Neural cell (in vitro differentiated cells): ENCODE data around the gene YLPM1. TPM values are rescaled to one million over a fixed set of nuclear protein-coding genes. Genes with fewer than 3 reads are reported as not detected.

ENCODE experiments used
- H2AFZ ChIP-seq: fragments of 200-600, 300-800 bp; sonication (generic), shearing (Covaris generic); 2 replicates; pipeline ENCODE4 v1.6.0; 2014; ENCODE audit warnings: low read depth, mild to moderate bottlenecking, antibody characterized with exemption, low read length, moderate library complexity
- H3F3A ChIP-seq: fragments of 200-600 bp; shearing (Covaris generic); 2 replicates; pipeline ENCODE4 v1.6.1; 2016; ENCODE audit warnings: mild to moderate bottlenecking, moderate library complexity, mixed read lengths, antibody characterized with exemption, low read length; ENCODE audit not compliant: insufficient read depth, poor library complexity, severe bottlenecking
- H3K27ac ChIP-seq: fragments of 200-600, 300-800 bp; sonication (generic), shearing (Covaris generic); 2 replicates; pipeline ENCODE4 v1.5.1; 2014; ENCODE audit warnings: mild to moderate bottlenecking, low read length, moderate library complexity
- H3K27me3 ChIP-seq: fragments of 300-800, 200-600 bp; sonication (generic), shearing (Covaris generic); 2 replicates; pipeline ENCODE4 v1.6.0; 2014; ENCODE audit warnings: mild to moderate bottlenecking, low read depth, low read length, moderate library complexity; ENCODE audit not compliant: insufficient read depth
- H3K36me3 ChIP-seq: fragments of 300-800, 200-600 bp; sonication (generic), shearing (Covaris generic); 2 replicates; pipeline ENCODE4 v1.5.1; 2014; ENCODE audit warnings: mild to moderate bottlenecking, antibody characterized with exemption, low read length, moderate library complexity; ENCODE audit not compliant: insufficient read depth
- H3K4me2 ChIP-seq: fragments of 300-800, 200-600 bp; sonication (generic), shearing (Covaris generic); 2 replicates; pipeline ENCODE4 v1.6.0; 2014; ENCODE audit warnings: mild to moderate bottlenecking, low read length
- H3K4me3 ChIP-seq: fragments of 300-800, 200-600 bp; sonication (generic), shearing (Covaris generic); 2 replicates; pipeline ENCODE4 v1.5.1; 2014; ENCODE audit warnings: mild to moderate bottlenecking, low read length, moderate library complexity
- H3K79me2 ChIP-seq: fragments of 200-600 bp; shearing (Covaris generic); replicated peaks from 2 replicates; pipeline ENCODE4 v1.6.0; 2014; ENCODE audit warnings: mild to moderate bottlenecking, low read length, moderate library complexity; ENCODE audit not compliant: insufficient read depth
- H3K9ac ChIP-seq: fragments of 300-800, 200-600 bp; sonication (generic), shearing (Covaris generic); 2 replicates; pipeline ENCODE4 v1.6.1; 2016; ENCODE audit warnings: mild to moderate bottlenecking, low read length, mixed read lengths
- H3K9me2 ChIP-seq: fragments of 200-600 bp; shearing (Covaris generic); 2 replicates; pipeline ENCODE4 v1.6.1; 2016; ENCODE audit warnings: mild to moderate bottlenecking, low read length, mixed read lengths; ENCODE audit not compliant: insufficient read depth
- H3K9me3 ChIP-seq: fragments of 200-600, 300-800 bp; sonication (generic), shearing (Covaris generic); 2 replicates; pipeline ENCODE4 v1.6.1; 2016; ENCODE audit warnings: mild to moderate bottlenecking, mixed run types, low read length, moderate library complexity, mixed read lengths
- H4K20me1 ChIP-seq: fragments of 200-600 bp; shearing (Covaris generic); 2 replicates; pipeline ENCODE4 v1.6.1; 2016; ENCODE audit warnings: mild to moderate bottlenecking, mixed run types; ENCODE audit not compliant: insufficient read depth
- CTCF ChIP-seq: fragments of 450-650 bp; IDR thresholded peaks from 2 replicates; pipeline ENCODE4 v1.5.1; 2014; ENCODE audit warnings: antibody characterized with exemption, mild to moderate bottlenecking, moderate library complexity; ENCODE audit not compliant: poor library complexity, severe bottlenecking
- EP300 ChIP-seq: fragments of 450-650 bp; conservative IDR thresholded peaks from 2 replicates; pipeline ENCODE4 v1.6.1; 2014; ENCODE audit warnings: antibody characterized with exemption, mild to moderate bottlenecking, moderate library complexity; ENCODE audit not compliant: poor library complexity, severe bottlenecking
- MXI1 ChIP-seq: fragments of 450-650 bp; conservative IDR thresholded peaks from 2 replicates; pipeline ENCODE4 v1.6.1; 2014; ENCODE audit warnings: antibody characterized with exemption, mild to moderate bottlenecking; ENCODE audit not compliant: poor library complexity, severe bottlenecking
- POLR2AphosphoS5 ChIP-seq: IDR thresholded peaks from 2 replicates; pipeline ENCODE4 v1.6.1; 2012
- RAD21 ChIP-seq: fragments of 450-650 bp; conservative IDR thresholded peaks from 2 replicates; pipeline ENCODE4 v1.6.1; 2014; ENCODE audit warnings: antibody characterized with exemption, mild to moderate bottlenecking, moderate library complexity
- REST ChIP-seq: IDR thresholded peaks from 2 replicates; pipeline ENCODE4 v1.6.1; 2012; ENCODE audit warnings: borderline replicate concordance
- TAF1 ChIP-seq: IDR thresholded peaks from 2 replicates; pipeline ENCODE4 v1.6.1; 2012; ENCODE audit warnings: low read depth
- polyA plus RNA-seq: library from polyadenylated mRNA; depleted of rRNA; stranded (reverse); fragments of >200 nt; gene quantifications from 2 replicates; pipeline ENCODE4 v1.2.3, GENCODE V29; 2014

The YLPM1 gene
- polyA plus RNA-seq, 1 donor from 2014 or later: 63.4 TPM

GRCh38 chr14:74832849-74833248 lies 69.7 kb downstream of the YLPM1 start:
- peaks cover 17% of the 10 kb centered on the region for H3K36me3 ChIP-seq
- no peak overlapping the region for H3K9ac ChIP-seq
- no peaks in the 10 kb centered on the region for H3K9me3 ChIP-seq
- H3K79me2 ChIP-seq: no peaks in the 10 kb centered on the region
- no peak overlapping the region for H3K4me3 ChIP-seq
- H4K20me1 ChIP-seq: no peaks in the 10 kb centered on the region
- H2AFZ ChIP-seq: no peak overlapping the region
- H3K27ac ChIP-seq: no peak overlapping the region
- H3K4me2 ChIP-seq: no peak overlapping the region
- no peak for TF ChIP-seq REST
- no peak for TF ChIP-seq CTCF
- no peak for TF ChIP-seq POLR2AphosphoS5
- TF ChIP-seq RAD21: no peak
- no peak for TF ChIP-seq TAF1
- peaks cover 4% of the 10 kb centered on the region for H3F3A ChIP-seq
- H3K9me2 ChIP-seq: no peaks in the 10 kb centered on the region
- no peaks in the 10 kb centered on the region for H3K27me3 ChIP-seq

- no peaks in the 10 kb centered on the region for H3K79me2 ChIP-seq
- H3K27me3 ChIP-seq: no peaks in the 10 kb centered on the region
- no peak overlapping the region for H3K4me2 ChIP-seq
- no peak overlapping the region for H3K9ac ChIP-seq
- TF ChIP-seq RAD21 (no peak), REST (no peak), EP300 (no peak), MXI1 (no peak)
- peaks cover 16% of the 10 kb centered on the region for H3K36me3 ChIP-seq
- H3F3A ChIP-seq: peaks cover 4% of the 10 kb centered on the region
- no peaks in the 10 kb centered on the region for H4K20me1 ChIP-seq
- no peak overlapping the region for H3K27ac ChIP-seq
- H3K9me3 ChIP-seq: no peaks in the 10 kb centered on the region
- no peak overlapping the region for H3K4me3 ChIP-seq
- H2AFZ ChIP-seq: no peak overlapping the region
- H3K9me2 ChIP-seq: no peaks in the 10 kb centered on the region
These were observed 71.7 kb downstream of the YLPM1 start for GRCh38 chr14:74834692-74835392.
